GM10248 (cell line): ENCODE results near the gene IL23R.

Experiments used
- CTCF ChIA-PET: fragments of 300-600 bp; sonication (Branson Sonifier 250); formaldehyde crosslinking; extraction: SDS; loops from one replicate; lab custom pipeline; 2021; ENCODE audit warnings: antibody characterized with exemption; lab: Yijun Ruan, JAX
- POLR2A ChIA-PET: fragments of 350-650 bp; sonication (Branson Sonifier 250); formaldehyde crosslinking; extraction: SDS; loops from one replicate; lab custom pipeline; 2020; ENCODE audit warnings: antibody characterized with exemption; lab: Yijun Ruan, JAX
- DNase-seq: peaks from one replicate; pipeline ENCODE4 v3.0.0; 2012; ENCODE audit errors: extremely low spot score
- TF ChIP-seq, protein P1 (sequence below): IDR thresholded peaks from 2 replicates; pipeline ENCODE4 v1.5.1; 2012; ENCODE audit warnings: mild to moderate bottlenecking, low read depth; ENCODE audit errors: extremely low read depth, missing control alignments, control extremely low read depth

The IL23R gene

DNA sequence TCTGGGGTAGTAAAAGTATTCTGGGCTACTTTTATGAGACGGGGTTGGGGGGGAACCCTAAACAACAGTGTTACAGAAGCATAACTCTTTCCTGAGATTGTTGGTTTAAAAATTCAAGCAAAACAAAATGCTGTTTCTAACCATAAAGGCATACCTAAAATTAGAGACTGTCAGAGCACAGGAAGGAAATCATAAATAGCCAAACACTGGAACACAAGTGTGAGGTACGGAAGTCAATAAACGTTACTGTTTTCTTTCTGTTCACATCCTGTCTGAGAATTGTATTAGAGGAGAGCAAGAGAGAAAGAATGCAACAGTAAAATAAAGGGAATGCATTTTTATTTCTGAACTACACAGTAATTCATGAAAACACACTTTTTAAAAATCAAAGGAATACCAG lies 98.6 kb downstream of the IL23R start:
- POLR2A ChIA-PET = no interaction called here

DNA sequence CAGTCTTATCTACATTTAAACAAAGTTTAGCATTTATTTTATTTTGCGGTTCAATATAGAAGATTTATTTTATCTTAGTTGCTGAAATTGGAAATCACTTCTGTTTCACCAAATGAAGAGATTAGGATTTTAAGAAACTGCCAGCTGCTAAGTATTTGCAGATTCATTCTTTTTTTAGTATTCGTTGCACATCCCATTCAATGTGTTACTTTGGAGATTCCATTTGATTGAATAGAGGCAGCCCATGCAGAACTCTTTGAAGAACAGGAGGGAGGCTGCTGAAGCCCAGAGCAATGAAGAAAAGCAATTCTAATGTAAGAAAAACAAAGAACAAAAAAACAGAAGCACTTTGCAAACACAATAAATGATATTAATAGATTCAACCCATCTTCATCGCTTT lies 102.8 kb downstream of the IL23R start:
- ChIA-PET CTCF (interaction anchor here (1.4 kb wide), 1 partner anchor 16 kb away, joined by 4 read pairs; no protein-coding TSS in a partner anchor), POLR2A (no interaction called here)
- TF ChIP-seq, protein P1, sequence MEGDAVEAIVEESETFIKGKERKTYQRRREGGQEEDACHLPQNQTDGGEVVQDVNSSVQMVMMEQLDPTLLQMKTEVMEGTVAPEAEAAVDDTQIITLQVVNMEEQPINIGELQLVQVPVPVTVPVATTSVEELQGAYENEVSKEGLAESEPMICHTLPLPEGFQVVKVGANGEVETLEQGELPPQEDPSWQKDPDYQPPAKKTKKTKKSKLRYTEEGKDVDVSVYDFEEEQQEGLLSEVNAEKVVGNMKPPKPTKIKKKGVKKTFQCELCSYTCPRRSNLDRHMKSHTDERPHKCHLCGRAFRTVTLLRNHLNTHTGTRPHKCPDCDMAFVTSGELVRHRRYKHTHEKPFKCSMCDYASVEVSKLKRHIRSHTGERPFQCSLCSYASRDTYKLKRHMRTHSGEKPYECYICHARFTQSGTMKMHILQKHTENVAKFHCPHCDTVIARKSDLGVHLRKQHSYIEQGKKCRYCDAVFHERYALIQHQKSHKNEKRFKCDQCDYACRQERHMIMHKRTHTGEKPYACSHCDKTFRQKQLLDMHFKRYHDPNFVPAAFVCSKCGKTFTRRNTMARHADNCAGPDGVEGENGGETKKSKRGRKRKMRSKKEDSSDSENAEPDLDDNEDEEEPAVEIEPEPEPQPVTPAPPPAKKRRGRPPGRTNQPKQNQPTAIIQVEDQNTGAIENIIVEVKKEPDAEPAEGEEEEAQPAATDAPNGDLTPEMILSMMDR = no peak
- DNase-seq = no peak

More for the DNA sequence above, 98.6 kb downstream of the IL23R start:
- CTCF ChIA-PET = no interaction called here
- peak; percentile 22 for DNase-seq
- TF ChIP-seq, protein P1 = no peak

DNA sequence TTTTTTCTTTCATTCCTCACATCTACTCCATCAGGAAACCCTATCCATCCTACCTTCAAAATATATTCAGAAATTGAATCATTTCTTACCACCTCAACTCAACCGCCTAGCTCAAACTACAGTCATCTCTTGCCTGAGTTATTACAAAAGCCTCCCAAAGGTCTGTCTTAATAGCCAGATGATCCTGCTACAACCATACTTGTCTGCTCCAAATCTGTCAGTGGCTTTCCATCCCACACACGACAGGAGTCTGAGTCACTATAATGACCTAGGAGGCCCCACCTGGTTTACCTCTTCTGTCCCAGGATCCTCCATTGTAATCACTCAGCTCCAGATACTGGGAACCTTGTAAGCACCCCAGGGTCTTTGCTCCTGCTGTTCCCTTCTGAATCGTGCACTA lies 104.3 kb downstream of the IL23R start:
- CTCF ChIA-PET = interaction anchor here (1.0 to 1.4 kb wide), 3 partner anchors 10 to 56 kb away, joined by 3 to 4 read pairs (median 4); no protein-coding TSS in a partner anchor
- no peak for DNase-seq
- POLR2A ChIA-PET = no interaction called here
- TF ChIP-seq, protein P1 = no peak

DNA sequence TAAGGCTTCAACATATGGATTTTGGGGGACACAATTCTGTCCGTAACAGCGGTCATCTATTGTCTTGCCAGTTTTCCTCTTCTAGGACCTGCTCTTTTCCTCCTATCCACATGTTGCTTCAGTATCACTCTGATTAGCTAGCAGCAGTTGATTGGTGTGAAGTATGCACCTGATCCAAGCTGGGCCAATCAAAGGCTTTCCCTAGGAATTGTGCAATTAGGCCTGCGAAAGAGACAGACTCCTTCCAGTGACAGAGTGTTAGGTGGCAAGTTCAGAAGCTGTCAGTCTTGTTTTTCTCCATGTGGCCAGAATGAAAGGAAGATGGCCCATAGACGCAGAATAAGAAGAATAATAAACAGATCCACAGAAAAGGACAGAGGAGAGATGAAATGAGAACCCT lies 107.3 kb downstream of the IL23R start:
- no peak for DNase-seq
- TF ChIP-seq, protein P1 = no peak
- ChIA-PET CTCF (interaction anchor here (1.9 to 2.1 kb wide), 3 partner anchors 11 to 59 kb away, joined by 4 to 16 read pairs (median 8); no protein-coding TSS in a partner anchor), POLR2A (no interaction called here)

DNA sequence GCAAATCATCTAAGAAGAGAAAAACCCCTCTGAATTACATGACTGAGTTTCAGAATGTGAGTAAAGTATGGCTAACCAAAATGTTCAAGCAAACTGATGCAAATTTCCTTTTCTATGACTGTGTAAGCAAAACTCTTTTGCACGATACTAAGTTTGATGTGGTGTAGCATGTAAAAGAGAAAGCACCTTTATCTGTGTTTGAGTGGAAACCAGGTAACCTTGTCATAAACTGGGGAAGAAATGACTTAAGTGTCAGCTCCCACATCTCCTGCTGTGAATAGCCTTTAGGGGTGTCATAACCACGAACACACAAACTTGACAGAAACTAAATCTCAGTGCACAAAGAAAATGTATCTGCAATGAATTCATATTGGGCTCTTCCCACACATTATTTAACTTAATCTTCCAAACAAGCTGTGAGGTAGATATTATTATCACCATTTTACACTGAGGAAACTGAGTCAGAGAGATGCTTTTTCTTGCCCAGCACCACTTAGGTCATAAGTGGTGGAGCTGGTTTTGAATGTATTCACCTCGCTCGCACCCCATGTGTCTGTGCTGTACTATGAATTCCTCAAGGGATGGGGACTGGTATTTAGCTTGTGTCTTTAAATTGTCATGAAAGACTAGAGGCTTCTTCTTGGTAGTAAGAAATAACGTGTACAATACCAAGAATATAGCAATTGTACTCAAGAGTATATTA lies 108.5 kb downstream of the IL23R start:
- peak; percentile 43 for DNase-seq
- TF ChIP-seq, protein P1 = no peak
- ChIA-PET CTCF (interaction anchor here (1.0 to 2.0 kb wide), 7 partner anchors 10 to 279 kb away, joined by 3 to 16 read pairs (median 5); no protein-coding TSS in a partner anchor), POLR2A (no interaction called here)

DNA sequence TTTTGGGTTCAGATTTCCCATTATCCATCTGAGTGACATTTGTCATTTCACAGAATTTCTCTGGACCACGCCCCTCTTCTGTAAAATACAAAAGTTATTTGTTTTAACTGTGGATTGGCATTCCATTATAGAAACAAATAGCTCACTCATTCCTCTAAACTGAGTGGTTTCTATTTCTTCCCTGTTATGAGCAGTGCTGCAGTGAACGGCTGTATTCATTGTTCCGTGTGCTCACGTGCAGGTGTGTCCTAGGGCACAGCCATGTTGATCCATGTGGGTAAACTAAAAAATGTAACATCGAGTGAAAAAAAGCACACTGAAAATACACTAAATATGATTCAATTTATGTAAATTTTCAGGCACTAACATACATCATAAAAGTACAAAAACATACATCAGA lies 114.4 kb downstream of the IL23R start:
- ChIA-PET CTCF (interaction anchor here (0.9 to 1.0 kb wide), 2 partner anchors 66 to 220 kb away, joined by 3 read pairs; no protein-coding TSS in a partner anchor), POLR2A (no interaction called here)
- TF ChIP-seq, protein P1 = no peak
- no peak for DNase-seq
